PC-9 (cell line): ENCODE data around the gene LINGO3.

Source experiments
- EZH2 ChIP-seq: fragments of 200-600 bp; sonication (generic); IDR thresholded peaks from 2 replicates; pipeline ENCODE4 v1.8.0; 2017; ENCODE audit warnings: antibody characterized with exemption, low read depth
- TF ChIP-seq, protein P1 (sequence below): fragments of 200-600 bp; sonication (generic); conservative IDR thresholded peaks from 2 replicates; pipeline ENCODE4 v1.6.1; 2017; ENCODE audit warnings: mixed run types, antibody characterized with exemption, mild to moderate bottlenecking, moderate library complexity

DNA sequence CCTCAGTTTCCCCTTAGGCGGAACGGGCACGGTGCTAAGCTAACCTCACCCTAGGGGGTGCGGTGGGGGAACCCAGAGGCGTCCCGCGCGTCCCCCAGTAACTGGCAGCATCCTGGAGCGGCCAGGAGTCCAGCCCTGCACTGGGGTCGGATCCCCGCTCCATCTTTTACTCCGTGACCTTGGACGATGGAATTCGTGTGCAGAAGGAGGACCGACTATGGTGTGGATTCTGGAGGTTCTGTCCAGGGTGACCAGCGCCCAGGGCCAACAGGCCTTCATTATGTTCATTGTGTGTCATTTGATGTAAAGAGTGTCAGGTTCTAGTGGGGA, 21.2 kb upstream of the LINGO3 start:
- TF ChIP-seq, protein P1, sequence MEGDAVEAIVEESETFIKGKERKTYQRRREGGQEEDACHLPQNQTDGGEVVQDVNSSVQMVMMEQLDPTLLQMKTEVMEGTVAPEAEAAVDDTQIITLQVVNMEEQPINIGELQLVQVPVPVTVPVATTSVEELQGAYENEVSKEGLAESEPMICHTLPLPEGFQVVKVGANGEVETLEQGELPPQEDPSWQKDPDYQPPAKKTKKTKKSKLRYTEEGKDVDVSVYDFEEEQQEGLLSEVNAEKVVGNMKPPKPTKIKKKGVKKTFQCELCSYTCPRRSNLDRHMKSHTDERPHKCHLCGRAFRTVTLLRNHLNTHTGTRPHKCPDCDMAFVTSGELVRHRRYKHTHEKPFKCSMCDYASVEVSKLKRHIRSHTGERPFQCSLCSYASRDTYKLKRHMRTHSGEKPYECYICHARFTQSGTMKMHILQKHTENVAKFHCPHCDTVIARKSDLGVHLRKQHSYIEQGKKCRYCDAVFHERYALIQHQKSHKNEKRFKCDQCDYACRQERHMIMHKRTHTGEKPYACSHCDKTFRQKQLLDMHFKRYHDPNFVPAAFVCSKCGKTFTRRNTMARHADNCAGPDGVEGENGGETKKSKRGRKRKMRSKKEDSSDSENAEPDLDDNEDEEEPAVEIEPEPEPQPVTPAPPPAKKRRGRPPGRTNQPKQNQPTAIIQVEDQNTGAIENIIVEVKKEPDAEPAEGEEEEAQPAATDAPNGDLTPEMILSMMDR = no peak
- no peak for TF ChIP-seq EZH2
